GM12873 (cell line): ENCODE measurements around the gene ALKBH3.

Experiments used
- CTCF ChIP-seq: IDR thresholded peaks from 2 replicates; pipeline ENCODE4 v1.5.1; 2012; ENCODE audit warnings: low read depth, mild to moderate bottlenecking, moderate library complexity, low read length, control low read depth; ENCODE audit not compliant: insufficient read depth; ENCODE audit errors: missing control alignments

The ALKBH3 gene

GRCh38 chr11:43943372-43943930, 62.8 kb downstream of the ALKBH3 start:
- TF ChIP-seq CTCF = no peak

- TF ChIP-seq CTCF = no peak
Observed at GRCh38 chr11:43943931-43944751, 63.5 kb downstream of the ALKBH3 start.

- peak; percentile 78 for TF ChIP-seq CTCF
Observed at GRCh38 chr11:43944761-43945311, 64.2 kb downstream of the ALKBH3 start.

GRCh38 chr11:43947003-43947500, 66.4 kb downstream of the ALKBH3 start:
- TF ChIP-seq CTCF = peak; percentile 26

- no peak for TF ChIP-seq CTCF
Observed at GRCh38 chr11:43947815-43948214, 67.2 kb downstream of the ALKBH3 start.

GRCh38 chr11:43948341-43949225, 68.0 kb downstream of the ALKBH3 start:
- TF ChIP-seq CTCF = no peak
